ENCODE measurements around the gene NDST3. TPM values are rescaled to one million over a fixed set of nuclear protein-coding genes. Genes with fewer than 3 reads are reported as not detected.

The NDST3 gene
- total RNA-seq, 1 experiment from 2014 or later, result 0.70 TPM

GRCh38 chr4:118221227-118221800 lies 187.0 kb downstream of the NDST3 start:
- H3K9me3 Mint-ChIP-seq, result no peaks in the 10 kb centered on the region
- H3K9me3 ChIP-seq (ENCODE audit: control insufficient read depth, low read depth, low read length), result no peaks in the 10 kb centered on the region
- no peak overlapping the region for H3K4me2 ChIP-seq (ENCODE audit: insufficient read depth, insufficient read length, low read length)

More at GRCh38 chr4:118221227-118221800, 187.0 kb downstream of the NDST3 start:
- H2AFZ ChIP-seq (ENCODE audit: low read length), result no peak overlapping the region
- H3T11ph ChIP-seq (ENCODE audit: low read length), result no peak overlapping the region
- H2BK15ac ChIP-seq (ENCODE audit: low read depth, low read length), result no peak overlapping the region
- H2BK20ac ChIP-seq (ENCODE audit: low read depth, low read length, poor library complexity, severe bottlenecking), result no peak overlapping the region
- H3K79me2 ChIP-seq (ENCODE audit: insufficient read depth, low read length), result no peaks in the 10 kb centered on the region
- H3K14ac ChIP-seq (ENCODE audit: insufficient read depth, low read length), result no peak overlapping the region
- no peak overlapping the region for H4K5ac ChIP-seq (ENCODE audit: insufficient read length, low read depth, low read length)
- H2BK120ac ChIP-seq (ENCODE audit: low read depth, low read length, poor library complexity, severe bottlenecking), result no peak overlapping the region
- H3K18ac ChIP-seq (ENCODE audit: insufficient read length, low read depth, low read length), result no peak overlapping the region
- H3K23me2 ChIP-seq (ENCODE audit: insufficient read length, low read depth, low read length, poor library complexity, severe bottlenecking), result no peaks in the 10 kb centered on the region
- H2BK5ac ChIP-seq (ENCODE audit: insufficient read length, low read length), result no peak overlapping the region
- no peak overlapping the region for H2AK5ac ChIP-seq (ENCODE audit: insufficient read length, low read length)
- H4K91ac ChIP-seq (ENCODE audit: insufficient read length, low read depth, low read length), result no peak overlapping the region
- H4K20me1 ChIP-seq (ENCODE audit: control insufficient read depth, insufficient read depth, insufficient read length), result no peaks in the 10 kb centered on the region
- Mint-ChIP-seq H3K27ac (no peak overlapping the region), H3K4me3 (no peak overlapping the region), H3K36me3 (ENCODE audit: insufficient read depth in 1 of 3, low read depth in 3 of 3) (no peaks in the 10 kb centered on the region), H3K27me3 (ENCODE audit: low read depth) (no peaks in the 10 kb centered on the region), H3K4me1 (no peaks in the 10 kb centered on the region)
- H4K8ac ChIP-seq (replicated peaks; ENCODE audit: insufficient read length, low read depth, low read length), result no peak overlapping the region
- no peak overlapping the region for H3K9ac ChIP-seq (ENCODE audit: extremely low read depth, insufficient read length, low read length)
- no peak for DNase-seq
- no peaks in the 10 kb centered on the region for H3K4me1 ChIP-seq (ENCODE audit: insufficient read depth, low read length)
- H3K56ac ChIP-seq (ENCODE audit: insufficient read length, low read depth, low read length), result no peak overlapping the region
- no peak overlapping the region for H3K27ac ChIP-seq (ENCODE audit: insufficient read length, low read depth, low read length)
- H3K23ac ChIP-seq (ENCODE audit: insufficient read length, low read depth, low read length), result no peak overlapping the region
- H3K4ac ChIP-seq (ENCODE audit: low read depth, low read length), result no peak overlapping the region
- no peak overlapping the region for H2BK12ac ChIP-seq (ENCODE audit: insufficient read length, low read depth, low read length)
- no CpG with 5 or more reads among the region's 2 CpGs for WGBS (ENCODE audit: extremely low coverage, insufficient read length, low lambda C conversion rate)
- H3K27me3 ChIP-seq (ENCODE audit: insufficient read depth, low read length), result no peaks in the 10 kb centered on the region
- no peaks in the 10 kb centered on the region for H3K79me1 ChIP-seq (ENCODE audit: insufficient read depth, low read depth, low read length, poor library complexity, severe bottlenecking)
- TF ChIP-seq, protein P1, sequence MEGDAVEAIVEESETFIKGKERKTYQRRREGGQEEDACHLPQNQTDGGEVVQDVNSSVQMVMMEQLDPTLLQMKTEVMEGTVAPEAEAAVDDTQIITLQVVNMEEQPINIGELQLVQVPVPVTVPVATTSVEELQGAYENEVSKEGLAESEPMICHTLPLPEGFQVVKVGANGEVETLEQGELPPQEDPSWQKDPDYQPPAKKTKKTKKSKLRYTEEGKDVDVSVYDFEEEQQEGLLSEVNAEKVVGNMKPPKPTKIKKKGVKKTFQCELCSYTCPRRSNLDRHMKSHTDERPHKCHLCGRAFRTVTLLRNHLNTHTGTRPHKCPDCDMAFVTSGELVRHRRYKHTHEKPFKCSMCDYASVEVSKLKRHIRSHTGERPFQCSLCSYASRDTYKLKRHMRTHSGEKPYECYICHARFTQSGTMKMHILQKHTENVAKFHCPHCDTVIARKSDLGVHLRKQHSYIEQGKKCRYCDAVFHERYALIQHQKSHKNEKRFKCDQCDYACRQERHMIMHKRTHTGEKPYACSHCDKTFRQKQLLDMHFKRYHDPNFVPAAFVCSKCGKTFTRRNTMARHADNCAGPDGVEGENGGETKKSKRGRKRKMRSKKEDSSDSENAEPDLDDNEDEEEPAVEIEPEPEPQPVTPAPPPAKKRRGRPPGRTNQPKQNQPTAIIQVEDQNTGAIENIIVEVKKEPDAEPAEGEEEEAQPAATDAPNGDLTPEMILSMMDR (conservative IDR thresholded peaks at IDR 0.05), result no peak
